ENCODE measurements around the gene MFNG.
A peak's percentile ranks its signal among the peaks of the same experiment; 100 is the strongest.

Gene MFNG

DNA sequence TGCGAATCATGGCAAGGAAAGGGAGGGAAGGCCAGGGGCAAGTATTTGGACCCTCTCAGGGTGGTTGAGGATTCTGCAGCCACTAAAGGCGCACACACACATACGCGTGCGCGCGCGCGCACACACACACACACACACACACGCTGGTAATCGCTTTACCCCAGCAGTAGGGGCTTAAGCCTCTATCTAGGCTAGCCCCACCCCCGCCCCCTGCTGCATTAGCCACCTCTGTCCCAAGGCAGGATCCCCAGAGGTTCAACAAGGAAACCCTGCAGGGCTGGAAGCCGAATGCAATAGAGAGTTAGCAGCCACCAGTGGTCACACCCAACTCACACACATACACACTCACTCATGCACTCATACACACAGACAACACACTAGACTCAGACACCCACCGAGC, 30.3 kb downstream of the MFNG start:
- peak in 1 of 2 donors; percentile 22 for DNase-seq (ENCODE audit: low read depth in 2 of 2)
- no peak overlapping the region for H3K4me3 ChIP-seq (replicated peaks in 1 of 2; ENCODE audit: low read depth in 2 of 2, low read length in 2 of 2)
- TF ChIP-seq, protein P1, sequence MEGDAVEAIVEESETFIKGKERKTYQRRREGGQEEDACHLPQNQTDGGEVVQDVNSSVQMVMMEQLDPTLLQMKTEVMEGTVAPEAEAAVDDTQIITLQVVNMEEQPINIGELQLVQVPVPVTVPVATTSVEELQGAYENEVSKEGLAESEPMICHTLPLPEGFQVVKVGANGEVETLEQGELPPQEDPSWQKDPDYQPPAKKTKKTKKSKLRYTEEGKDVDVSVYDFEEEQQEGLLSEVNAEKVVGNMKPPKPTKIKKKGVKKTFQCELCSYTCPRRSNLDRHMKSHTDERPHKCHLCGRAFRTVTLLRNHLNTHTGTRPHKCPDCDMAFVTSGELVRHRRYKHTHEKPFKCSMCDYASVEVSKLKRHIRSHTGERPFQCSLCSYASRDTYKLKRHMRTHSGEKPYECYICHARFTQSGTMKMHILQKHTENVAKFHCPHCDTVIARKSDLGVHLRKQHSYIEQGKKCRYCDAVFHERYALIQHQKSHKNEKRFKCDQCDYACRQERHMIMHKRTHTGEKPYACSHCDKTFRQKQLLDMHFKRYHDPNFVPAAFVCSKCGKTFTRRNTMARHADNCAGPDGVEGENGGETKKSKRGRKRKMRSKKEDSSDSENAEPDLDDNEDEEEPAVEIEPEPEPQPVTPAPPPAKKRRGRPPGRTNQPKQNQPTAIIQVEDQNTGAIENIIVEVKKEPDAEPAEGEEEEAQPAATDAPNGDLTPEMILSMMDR (IDR thresholded peaks at IDR 0.05; ENCODE audit: low read depth, low read length) = no peak

DNA sequence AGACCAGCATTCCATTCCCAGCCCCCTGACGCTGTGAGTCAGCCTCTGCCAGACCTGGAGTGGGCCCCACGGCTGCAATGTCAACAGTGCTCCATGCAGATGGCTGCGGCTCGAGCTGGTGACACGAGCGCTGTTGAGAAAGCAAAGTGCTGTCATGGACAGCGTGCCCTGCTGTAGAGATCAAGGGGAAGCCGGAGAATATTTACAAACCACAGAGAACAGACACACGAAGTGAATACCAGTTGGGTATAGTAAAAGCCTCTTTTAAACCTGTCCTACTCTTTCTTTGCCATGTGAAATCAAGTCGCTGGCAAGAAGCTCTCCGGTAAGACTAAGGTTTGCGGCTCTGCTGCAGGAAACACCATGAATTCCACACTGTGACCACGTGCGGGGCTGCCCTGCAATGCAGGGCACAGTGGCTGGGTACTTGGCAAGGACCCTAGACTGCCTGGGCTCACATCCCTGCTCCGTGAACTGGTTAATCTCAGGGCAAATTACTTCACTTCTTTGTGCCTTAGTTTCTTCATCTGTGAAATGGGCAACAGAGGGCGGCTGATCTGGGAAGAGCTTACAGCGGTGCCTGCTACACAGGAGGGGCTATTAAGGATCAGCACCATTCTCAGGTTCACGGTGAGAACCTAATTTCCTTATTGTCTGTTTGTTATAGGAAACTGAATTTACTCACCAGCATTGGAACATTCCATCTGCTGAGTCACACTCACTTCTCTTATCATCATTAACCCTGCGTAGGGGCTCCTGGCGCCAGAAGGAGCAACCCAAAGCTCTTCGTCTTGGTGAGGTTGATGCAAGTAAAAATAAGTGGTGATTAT, 31.1 kb downstream of the MFNG start:
- peak; percentile 87 to 89 for DNase-seq (ENCODE audit: low read depth in 2 of 2)
- peak overlapping the region in 1 of 2 donors; percentile 8 for H3K4me3 ChIP-seq (replicated peaks in 1 of 2; ENCODE audit: low read depth in 2 of 2, low read length in 2 of 2)
- TF ChIP-seq, protein P1 (IDR thresholded peaks at IDR 0.05; ENCODE audit: low read depth, low read length) = no peak

DNA sequence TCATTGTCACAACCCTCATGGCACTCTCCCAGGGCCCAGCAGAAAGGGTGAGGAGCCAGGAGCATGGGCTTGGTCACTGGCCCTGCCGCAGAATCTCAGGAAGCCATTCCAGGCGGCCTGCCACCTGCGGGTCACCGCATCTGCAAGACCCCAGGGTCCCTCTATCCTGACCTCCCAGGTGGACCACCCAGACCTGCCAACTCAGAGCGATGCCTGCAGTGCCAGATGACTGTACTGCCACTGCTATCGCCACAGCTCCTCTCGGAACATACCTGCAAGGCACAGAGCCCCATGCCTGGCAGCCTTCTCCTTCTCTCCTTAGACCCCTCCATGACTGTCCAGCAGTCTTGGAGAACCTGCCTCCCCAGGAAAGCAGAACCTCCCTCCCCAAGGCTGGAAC, 32.5 kb downstream of the MFNG start:
- DNase-seq (ENCODE audit: low read depth in 2 of 2) = no peak
- no peak overlapping the region for H3K4me3 ChIP-seq (replicated peaks in 1 of 2; ENCODE audit: low read depth in 2 of 2, low read length in 2 of 2)
- TF ChIP-seq, protein P1 (IDR thresholded peaks at IDR 0.05; ENCODE audit: low read depth, low read length) = no peak

DNA sequence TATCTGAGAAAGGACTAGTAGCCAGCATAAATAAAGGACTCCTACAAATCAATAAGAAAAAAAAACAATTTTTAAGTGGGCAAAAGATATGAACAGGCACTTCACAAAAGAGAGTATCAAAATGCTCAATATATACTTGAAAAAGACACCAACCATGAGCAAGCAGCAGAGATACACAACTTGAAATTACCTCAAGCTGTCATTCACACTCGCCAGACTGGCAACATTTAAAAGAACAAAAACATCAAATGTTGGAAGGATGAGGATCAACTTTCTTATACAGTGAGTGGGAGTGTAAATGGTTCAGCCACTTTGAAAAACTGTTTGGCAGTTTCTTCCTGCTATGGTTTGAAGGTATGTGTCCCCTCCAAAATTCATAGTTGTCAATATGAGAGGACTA, 35.0 kb downstream of the MFNG start:
- H3K4me3 ChIP-seq (replicated peaks in 1 of 2; ENCODE audit: low read depth in 2 of 2, low read length in 2 of 2) = no peak overlapping the region
- TF ChIP-seq, protein P1 (IDR thresholded peaks at IDR 0.05; ENCODE audit: low read depth, low read length) = no peak
- DNase-seq (ENCODE audit: low read depth in 2 of 2) = no peak

DNA sequence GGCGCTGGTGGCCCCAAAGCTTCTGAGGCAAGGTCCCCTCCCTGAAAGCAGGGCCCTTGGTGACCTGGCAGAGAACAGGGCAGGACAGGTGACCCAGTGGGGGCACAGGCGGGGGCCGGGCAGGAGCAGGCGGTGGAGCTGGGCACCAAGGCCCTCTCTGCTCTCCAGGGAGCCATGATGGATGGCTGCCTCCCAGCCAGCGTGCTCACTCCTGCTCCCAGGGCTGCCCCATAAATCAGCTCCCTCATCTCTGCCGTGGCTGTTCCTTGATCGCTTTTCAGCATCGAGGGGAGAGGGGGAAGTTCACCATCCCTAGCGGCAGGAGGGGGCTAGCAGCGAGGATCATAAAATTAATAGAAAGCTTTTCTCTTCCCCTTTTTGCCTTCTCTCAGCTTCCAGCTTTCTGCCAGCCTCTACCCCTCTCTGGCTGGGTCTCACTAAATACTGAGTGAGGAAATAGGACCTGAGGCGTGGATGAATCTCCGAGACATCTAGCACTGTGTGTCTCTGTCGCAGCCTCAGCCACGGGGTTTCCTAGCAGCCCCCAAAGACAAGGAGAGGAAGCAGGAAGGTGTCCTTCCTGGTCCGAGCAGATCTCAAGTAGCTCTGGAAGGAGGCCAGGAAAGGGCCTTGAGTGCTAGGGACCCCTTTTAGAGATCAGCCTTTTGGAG, 36.7 kb downstream of the MFNG start:
- DNase-seq (ENCODE audit: low read depth in 2 of 2) = no peak
- no peak overlapping the region for H3K4me3 ChIP-seq (replicated peaks in 1 of 2; ENCODE audit: low read depth in 2 of 2, low read length in 2 of 2)
- TF ChIP-seq, protein P1 (IDR thresholded peaks at IDR 0.05; ENCODE audit: low read depth, low read length) = no peak

DNA sequence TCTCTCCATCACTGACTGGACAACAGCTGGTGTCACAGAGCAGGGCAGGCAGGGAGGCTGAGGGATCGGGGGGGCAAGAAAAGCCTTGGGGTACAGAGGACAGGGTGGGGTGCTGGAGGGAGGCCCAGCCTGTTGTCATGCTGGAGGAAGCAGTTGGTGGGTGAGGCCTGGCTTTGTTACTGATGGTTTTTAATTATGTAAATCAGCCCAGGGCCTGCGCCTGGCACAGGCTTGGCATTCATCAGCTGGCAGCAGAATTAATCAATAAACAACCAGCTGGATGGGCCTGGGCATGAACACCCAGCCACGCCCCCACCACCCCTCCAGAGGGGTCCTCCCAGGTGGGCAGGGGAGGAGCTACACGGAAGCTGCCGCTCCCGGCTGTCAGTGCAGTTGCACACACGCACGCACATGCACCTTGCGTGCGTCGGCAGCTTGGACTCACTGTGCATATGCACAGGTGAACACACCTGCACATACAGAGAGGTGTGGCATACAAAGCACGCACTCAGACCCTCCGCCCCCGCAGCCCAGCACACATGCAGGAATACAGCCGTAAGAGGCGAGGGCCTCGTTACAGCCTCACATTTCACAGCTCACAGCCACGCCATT, 37.6 kb downstream of the MFNG start:
- TF ChIP-seq, protein P1 (IDR thresholded peaks at IDR 0.05; ENCODE audit: low read depth, low read length) = no peak
- no peak for DNase-seq (ENCODE audit: low read depth in 2 of 2)
- no peak overlapping the region for H3K4me3 ChIP-seq (replicated peaks in 1 of 2; ENCODE audit: low read depth in 2 of 2, low read length in 2 of 2)
